LNCaP clone FGC (cell line): ENCODE measurements around the gene IFT25.
"Not testable (repeated sequence)": the region's sequence is repeated elsewhere in the genome, so short reads cannot be mapped to it uniquely, and the experiment has no call there.

Experiments
- DNase-seq: peaks from one replicate; pipeline ENCODE4 v3.0.0-alpha.2; 2011; ENCODE audit warnings: low read depth
- H3K4me3 ChIP-seq: 2 replicates; pipeline ENCODE4 v1.5.1; 2011; ENCODE audit warnings: mild to moderate bottlenecking, low read depth, low read length, control low read depth
- CTCF ChIP-seq: IDR thresholded peaks from 2 replicates; pipeline ENCODE4 v1.5.1; 2012; ENCODE audit warnings: mild to moderate bottlenecking; ENCODE audit not compliant: control insufficient read depth, insufficient read depth; ENCODE audit errors: extremely low read depth

The IFT25 gene

GRCh38 chr1:53982034-53982762 lies 36.7 kb upstream of the IFT25 start:
- TF ChIP-seq CTCF = no peak
- no peak overlapping the region for H3K4me3 ChIP-seq
- no peak for DNase-seq

GRCh38 chr1:53981220-53981619 lies 35.7 kb upstream of the IFT25 start:
- no peak for TF ChIP-seq CTCF
- no peak for DNase-seq

GRCh38 chr1:53979712-53980450 lies 34.4 kb upstream of the IFT25 start:
- no peak overlapping the region for H3K4me3 ChIP-seq
- no peak for DNase-seq
- no peak for TF ChIP-seq CTCF

More at GRCh38 chr1:53981220-53981619, 35.7 kb upstream of the IFT25 start:
- H3K4me3 ChIP-seq = no peak overlapping the region

DNA sequence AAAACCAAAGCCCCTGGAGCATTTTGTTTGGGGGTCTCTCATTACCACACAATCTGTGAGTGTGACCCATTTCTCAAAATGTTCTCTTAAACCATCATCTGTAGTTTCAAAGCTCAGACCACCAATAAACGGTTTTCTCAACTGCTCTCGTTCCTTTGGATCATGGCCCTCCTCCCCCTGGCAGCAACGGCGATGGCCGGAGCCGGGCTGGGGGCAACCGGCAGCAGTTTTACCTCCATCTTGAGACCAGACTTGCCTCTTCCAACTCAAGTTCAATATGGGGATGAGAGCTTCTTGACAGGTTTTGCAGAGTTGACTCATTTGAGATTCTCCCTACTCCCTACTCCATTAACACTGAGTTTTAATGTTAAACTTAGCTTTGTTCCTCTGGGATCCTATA lies 30.4 kb upstream of the IFT25 start:
- H3K4me3 ChIP-seq = no peak overlapping the region
- no peak for TF ChIP-seq CTCF
- no peak for DNase-seq

- DNase-seq = no peak
- H3K4me3 ChIP-seq = no peak overlapping the region
- TF ChIP-seq CTCF = no peak
Measured at GRCh38 chr1:53971718-53972117, 26.2 kb upstream of the IFT25 start.

DNA sequence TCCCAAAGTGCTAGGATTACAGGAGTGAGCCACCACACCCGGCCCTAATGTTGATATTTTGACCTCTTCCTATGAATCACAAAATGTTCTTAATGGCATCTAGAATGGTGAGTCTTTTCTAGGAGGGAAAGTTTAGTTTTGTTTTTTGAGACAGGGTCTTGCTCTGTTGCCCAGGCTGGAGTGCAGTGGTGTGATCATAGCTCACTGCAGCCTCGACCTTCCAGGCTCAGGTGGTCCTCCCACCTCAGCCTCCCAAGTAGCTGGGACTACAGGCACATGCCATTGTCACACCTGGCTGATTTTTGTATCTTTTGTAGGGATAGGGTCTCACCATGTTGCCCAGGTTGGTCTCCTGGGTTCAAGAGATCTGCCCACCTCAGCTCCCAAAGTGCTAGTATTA lies 23.8 kb upstream of the IFT25 start:
- H3K4me3 ChIP-seq, DNase-seq: not testable (repeated sequence)

GRCh38 chr1:53968125-53968513 lies 22.6 kb upstream of the IFT25 start:
- no peak for DNase-seq
- TF ChIP-seq CTCF = no peak
- no peak overlapping the region for H3K4me3 ChIP-seq
